Fibroblast of skin of scalp (primary cell): ENCODE measurements around the gene KCNQ1.

Experiments used
- DNase-seq: peaks from one replicate; pipeline ENCODE4 v3.0.0-alpha.2; 2013

KCNQ1 gene

DNA sequence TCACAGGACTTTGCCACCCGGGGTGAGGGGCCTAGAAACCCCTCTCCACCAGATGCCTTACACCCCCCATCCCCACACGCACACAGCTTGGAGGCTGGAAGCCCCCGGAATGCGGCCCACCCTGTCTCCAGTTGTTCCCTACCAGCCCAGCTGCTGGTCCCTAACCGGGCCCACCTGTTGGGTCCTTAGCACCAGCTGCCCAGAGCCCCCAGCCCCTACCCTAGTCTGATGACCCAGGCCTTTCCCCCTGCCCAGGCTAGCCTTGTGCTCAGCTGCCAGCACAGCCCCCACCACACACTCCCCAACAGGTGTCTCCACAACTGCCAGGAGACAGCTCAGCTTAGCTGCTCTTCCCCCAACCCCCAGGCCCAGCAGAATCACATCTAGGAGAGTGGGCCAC, 373.7 kb downstream of the KCNQ1 start:
- DNase-seq: no peak

DNA sequence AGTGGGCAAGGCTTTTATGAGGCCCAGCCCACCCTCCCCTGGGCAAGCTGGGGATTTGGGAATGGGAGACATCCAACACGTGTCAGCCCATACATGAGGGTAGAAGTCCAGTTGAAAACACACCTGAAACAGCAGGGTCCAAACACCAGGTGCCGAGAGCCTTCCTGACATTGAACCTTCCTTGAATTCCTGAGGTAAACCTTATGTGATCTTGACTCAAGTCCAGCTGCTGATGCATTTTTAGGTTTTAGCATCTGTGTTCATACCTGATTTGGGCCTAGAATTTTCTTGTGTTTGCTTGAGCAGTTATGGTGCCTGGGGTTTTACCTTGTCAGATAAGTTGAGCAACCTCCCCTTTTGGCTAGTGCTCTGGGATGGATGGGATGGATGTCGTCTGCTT, 374.5 kb downstream of the KCNQ1 start:
- DNase-seq: no peak

DNA sequence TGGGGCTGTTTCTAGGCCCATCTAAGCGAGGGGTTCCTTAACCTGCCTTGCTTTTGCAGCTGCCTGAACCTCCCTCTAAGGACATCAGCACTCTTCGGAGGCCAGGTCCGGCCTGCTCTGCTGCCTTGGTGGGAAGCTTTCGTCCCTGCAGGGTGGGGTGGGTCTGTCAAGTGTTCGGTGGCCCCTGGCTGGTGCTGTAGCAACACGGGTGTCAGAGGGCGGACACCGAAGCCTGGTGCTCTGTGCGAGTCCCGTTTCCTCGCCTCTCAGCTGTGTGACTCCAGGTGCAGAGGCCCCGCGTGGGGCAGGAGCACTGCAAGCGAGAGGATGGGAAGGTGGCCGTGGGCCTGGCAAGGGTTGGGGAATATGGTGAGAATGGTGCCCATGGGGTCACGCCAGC, 376.2 kb downstream of the KCNQ1 start:
- no peak for DNase-seq

DNA sequence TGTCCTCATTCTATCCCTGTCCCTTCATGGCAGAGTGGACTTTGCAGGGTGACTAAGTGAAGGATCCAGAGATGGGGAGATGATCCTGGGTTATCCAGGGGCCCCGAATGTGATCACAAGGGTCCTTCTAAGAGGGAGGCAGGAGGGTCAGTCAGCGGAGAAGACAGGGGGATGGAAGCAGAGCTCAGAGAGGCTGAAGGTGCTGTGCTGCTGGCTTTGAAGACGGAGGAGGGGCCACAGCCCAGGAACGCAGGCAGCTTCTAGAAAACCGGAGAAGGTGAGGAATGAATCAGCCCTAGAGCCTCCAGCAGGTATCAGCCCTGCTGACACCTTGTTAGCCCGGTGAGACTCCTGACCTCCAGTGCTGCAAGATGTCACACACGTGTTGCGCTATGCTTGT, 377.1 kb downstream of the KCNQ1 start:
- DNase-seq: no peak

DNA sequence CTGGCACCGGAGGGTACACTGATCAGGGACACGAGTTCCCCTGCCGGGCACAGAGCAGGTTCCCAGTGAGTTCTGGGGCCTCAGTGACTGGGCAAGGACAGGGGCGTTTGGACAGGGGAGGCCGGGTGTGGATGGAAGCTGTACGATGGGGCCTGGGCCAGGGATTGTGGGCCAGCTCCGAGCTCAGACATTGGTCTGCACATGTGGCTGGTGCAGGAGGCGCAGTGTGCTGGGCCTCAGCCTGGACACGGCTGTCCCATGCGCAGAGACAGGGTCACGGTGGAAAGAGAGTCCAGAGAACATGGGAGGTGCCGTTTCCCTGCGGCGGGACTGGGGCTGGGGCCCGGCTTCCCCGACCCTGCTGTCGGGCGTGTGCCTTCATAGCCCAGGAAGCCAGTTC, 380.0 kb downstream of the KCNQ1 start:
- DNase-seq: no peak

DNA sequence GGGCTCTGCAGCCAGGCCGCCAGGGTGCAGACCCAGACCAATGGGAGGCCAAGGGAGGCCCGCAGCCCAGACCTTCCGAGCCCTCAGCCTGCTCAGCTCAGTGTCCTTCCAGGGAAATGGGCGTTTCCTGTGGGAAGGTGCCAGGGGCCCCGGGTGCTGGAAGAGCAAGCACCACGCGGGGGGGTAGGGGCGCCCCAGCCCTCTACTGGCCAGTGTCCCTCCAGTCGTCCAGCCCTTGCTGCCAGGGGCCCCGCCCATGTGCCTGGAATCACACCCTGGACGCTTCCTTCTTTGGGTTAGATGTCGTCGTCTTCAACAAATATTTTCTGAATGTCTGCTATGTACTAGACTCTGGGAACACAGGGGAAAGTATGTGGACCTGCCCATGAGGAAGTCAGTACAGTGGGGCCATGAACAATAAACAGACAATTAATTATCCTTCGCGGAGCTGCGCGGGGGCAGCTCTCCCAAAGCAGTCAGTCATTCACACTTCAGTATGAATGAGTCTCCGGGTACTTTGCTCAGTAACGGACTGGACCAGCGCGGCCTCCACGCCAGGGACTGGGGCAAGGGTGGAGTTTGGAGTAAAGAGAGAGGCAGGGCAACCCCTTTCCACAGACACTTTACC, 380.6 kb downstream of the KCNQ1 start:
- DNase-seq: peak; percentile 86

DNA sequence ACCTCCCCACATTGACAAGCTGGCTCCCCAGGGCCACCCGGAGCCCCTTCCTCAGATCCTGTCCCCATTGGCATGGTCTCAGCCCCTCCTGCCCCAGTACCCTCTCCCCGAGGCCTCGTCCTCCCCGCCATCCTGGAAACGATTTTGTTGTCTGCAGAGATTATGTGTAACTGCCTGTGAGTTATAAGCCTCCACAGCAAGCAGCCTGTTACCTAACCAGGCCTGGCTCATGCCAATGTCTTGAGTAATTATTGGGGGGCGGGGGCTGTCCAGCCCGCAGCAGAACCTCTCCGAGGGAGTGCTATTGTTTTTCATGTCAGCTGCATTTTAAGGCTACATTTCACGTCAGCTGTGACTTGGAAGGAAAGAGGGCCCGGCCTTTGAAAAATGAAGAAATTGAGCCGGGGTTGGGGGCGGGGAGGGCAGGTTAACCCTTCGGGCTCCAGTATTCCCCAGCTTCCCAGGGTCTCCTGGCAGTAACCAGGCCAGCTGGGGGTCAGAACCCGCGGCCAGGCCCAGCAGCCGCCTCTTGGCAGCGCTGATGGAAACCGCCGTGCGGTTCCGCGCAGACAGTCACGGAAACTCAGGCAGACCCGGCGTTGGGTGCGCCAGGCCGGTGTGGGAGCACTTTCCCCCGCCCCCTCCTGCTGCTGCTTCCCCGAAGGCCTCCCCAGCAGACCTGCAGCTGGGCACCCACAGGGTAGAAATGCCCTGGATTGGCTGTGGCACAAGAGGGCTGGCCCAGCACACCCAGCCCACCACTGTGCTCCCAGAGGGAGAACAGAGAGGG, 381.3 kb downstream of the KCNQ1 start:
- DNase-seq: peak; percentile 97

DNA sequence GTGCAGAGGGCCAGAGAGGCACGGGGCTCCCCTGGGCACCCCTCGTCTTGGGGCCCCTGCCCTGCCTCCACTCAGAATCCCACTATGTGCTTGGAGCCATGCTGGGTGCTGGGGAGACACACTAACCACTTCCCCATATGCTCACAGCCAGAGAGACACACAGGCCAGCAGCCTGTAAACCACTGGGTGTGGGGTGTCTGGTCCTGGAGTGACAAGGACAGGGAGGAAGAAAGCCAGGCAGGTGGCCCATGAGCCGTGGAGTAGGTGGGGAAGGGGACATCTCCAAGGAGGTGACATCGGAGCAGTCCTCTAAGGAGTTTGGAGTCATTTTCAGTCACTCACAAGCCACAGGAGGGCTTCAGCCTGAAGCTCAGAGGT, 381.9 kb downstream of the KCNQ1 start:
- DNase-seq: no peak

DNA sequence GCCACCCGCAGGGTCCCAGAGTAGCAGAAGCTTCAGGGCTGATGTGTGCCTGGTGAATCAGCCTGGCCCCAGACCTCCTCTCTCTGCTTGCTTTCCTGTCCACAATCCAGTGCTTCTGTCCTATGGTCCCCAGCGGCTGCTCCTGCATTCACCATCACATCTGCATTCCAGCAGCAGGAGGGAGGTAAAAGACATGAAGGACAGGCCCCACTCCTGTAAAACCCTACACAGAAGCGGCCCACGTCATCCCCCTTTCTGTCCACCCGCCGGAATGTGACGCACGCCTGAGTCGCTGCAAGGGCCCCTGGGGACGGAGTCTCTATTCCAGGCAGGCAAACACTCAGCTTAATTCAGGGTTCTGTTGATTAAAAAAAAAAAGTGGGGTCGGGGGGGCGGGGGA, 382.4 kb downstream of the KCNQ1 start:
- peak; percentile 37 for DNase-seq

DNA sequence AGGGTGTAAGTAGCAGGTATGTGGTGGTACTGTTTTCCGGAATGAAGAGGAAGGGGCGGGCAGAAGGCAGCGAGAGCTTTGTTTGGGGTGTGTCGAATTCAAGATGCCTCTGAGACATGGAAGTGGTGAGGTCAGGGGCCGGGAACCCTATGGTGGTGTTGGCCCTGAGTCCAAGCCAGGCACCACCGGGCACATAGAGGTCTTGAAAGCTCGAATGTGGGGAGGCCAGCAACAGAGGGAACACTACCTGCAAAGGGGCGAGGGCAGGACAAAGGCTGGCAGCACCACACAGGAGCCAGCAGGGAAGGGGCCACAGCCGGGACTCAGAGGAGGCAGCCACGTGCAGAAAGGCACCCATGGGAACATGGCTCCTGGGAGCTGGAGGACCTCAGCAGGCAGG, 383.0 kb downstream of the KCNQ1 start:
- DNase-seq: no peak

DNA sequence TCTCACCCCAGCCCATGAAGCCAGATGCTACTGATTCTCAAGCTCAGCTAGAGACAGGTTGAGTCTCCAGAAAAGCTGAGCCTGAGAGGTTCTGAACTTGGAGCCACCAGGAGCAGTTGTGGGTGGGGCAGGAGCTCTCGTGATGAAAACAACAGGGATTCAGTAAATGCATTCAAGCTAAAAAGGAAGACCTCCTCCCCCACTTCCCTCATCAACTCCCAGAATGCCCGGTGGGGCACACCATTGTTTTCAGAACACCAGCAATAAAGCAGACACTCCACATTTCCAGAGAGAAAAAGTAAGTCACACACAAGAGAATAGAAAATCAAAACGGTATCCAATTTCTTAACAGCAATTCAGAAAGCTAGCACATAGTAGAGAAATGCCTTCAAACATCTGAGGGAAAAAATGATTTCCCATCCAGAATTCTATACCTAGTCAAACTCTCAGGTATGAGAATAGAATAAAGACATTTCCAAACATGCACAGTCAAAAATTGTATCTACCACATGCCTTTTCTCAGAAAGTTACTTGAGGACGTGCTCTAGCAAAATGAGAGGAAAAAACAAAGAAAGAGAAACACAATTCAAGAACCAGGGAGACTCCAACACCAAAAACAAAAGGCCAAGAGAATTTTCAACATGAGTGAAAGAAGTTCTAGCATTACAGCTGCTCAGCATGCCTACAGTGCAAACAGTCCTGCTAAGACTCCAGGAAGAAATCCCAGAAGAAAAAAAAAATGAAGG, 383.9 kb downstream of the KCNQ1 start:
- DNase-seq: no peak

DNA sequence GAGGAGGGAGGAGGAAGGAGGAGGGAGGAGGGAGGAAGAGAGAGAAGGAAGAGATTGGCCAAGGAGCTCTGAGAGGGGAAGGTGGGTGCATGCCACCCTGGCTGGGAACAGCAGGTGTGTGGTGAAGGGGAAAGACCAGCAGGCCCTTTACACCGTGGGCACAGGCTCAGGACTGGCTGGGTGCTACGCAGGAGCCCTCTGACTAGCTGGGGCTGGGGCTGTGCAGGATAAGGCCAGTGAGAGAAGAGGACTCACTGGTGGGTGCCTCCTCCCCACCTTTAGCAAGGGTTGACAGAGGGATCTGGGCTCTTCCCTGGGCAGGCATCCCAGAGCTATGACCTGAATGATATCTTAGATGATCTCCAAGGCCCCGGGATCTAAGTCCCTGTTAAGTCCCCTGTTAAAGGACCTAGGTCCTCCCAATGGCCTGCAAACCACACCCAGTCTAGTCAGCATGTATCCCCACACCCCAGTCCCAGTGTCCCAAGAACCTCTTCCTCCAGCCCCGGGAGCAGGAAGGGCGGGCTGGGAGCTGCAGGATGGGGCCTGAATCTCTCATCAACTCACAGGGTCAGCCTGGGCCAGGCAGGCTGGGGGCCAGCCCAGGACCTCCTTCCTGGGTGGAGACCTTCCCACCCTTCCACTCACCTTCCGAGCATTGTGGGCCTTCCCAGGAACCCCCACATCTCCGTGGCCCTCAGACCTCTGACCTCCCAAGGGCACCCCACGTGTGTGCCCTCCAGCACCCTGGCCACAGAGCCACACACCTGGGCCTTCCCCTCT, 385.4 kb downstream of the KCNQ1 start:
- no peak for DNase-seq

DNA sequence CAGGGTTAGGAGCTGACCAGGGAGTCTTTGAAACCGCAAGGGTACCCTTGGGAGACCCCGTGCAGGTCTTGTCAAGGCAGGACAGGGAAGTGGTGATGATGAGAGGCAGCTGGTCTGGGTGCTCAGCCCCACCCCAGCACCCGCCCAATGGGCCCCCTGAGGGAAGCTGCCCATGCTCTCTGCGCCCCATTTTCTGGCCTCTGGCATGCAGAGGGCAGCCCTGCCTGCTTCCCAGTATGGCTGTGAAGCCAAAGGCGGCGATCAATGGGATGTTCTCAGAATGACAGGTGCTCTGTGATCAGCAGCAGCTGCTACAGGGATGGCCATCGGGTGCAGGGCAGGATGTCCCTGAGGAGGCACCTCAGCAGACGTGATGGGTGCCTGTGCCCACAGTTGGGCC, 386.1 kb downstream of the KCNQ1 start:
- DNase-seq: no peak

DNA sequence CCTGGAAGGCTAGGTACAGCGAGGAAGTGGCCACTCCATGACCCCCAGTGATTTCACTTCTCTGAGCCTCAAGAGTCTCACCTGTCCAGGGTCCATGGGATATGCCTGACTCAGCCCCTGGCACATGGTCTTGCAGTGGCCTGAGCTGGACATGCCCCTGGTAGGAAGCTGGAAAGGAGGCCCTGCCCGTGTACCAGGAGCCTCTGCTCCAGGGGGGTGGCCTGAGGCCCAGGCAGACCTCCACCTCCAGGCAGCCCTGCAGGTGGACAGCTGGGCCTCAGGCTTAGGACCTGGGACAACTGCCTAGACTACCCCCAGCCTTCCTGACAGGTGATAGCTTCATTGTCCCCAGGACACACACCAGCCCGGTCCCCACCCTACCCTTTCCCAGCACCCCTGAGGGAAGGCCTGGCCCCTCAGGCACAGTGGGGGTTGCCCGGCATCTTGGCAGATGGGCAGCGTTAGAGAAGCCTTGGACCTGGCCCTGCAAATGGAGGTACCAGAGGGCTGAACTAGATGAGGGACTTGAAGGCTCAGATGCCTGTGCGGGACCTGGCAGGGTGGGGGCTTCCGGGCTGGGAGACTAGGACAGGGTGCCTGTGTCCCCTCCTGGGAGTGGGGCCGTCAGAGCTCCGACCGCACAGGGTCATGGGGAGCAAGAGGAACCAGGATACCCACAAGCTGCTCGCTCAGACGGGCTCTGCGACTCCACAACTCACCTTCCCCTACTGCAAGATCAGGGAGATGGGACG, 387.1 kb downstream of the KCNQ1 start:
- DNase-seq: no peak

DNA sequence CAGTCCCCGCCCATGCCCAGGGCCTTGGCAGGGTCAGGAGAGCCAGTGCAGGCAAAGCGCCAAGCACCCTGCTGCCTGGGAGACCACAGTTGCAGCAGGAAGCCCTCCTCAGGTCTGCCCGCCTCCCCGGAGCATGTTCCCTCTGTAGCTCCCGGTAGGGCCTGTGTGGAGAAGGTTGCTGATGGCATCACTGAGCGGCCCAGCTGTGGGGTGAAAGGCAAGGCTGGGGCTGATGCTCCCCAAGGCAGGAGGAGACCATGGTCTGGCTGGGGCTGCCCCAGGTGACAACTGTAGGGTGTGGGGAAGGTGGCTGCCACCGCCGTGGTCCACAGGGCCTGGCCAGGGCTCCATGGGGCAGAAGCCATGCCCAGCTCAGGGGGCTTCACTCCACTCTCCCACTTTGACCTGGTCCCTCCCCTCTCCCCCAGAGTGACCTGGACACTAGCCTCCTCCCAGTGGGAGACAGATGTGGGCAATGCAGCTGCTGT, 387.8 kb downstream of the KCNQ1 start:
- no peak for DNase-seq

DNA sequence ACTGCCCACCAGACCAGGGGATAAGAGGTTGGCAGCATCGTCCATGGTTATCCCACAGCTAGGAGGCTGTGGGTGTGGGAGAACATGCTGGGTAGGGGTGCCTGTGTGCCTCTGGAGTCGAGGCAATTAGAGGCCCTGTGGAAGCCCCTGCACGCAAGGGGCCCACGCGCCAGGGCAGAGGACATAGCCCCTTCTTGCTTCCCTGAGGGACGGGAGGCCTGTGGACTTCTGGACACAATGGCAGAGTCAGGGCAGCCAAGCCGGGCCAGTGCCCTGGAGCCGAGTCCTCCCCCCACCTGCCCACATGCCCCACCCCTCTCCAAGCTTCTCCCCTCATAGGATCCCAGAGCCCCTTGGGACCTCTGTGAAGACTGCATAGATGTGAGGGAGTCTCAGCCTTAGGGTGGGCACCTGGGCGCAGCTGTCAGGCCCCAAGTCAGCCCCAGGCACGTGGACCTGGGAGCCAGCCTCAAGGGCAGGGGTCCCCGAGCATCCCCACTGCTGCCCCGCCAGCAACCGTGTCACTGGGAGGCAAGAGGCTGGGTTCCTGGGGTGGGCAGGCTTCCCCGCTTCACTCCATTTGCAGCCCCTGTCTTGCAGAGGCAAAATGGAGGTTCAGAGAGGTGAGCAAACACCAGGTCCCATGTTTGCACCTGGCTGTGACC, 388.4 kb downstream of the KCNQ1 start:
- DNase-seq: no peak

DNA sequence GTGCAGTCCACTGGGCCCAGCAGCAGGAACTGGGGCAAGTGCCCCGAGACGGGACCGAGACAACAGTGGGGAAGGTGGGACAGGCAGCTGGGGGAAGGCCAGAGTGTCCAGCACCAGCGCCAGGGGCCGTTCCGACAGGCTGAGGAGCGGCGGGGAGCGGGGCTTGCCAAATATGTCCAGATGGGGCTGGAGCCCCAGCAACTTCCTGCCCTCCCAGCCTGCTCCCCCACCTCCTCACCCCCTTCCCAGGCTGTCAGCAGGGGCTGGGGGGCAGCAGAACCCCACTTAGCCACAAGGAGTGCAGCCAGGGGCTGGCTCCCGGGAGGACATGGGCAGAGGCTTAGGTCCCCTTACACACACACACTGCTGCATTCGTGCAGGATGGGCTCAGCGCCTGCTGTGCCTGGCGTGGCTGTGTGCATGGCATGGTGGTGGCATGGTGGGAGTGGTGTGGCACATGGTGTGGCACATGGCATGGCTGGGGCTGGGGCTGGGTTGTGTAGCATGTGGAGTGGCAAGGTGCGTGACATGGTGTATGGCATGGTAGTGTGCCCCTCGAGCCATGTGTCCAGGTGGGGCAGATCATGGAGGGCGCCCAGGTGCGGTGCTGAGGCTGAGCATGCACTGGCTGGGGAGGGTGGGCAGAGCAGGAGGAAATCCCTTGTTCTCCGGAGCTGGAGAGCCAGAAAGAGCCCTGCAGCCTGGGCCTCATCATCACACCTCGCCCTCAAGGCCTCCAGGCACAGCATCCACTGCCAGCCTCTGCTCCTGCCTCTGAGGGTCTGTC, 389.1 kb downstream of the KCNQ1 start:
- no peak for DNase-seq

DNA sequence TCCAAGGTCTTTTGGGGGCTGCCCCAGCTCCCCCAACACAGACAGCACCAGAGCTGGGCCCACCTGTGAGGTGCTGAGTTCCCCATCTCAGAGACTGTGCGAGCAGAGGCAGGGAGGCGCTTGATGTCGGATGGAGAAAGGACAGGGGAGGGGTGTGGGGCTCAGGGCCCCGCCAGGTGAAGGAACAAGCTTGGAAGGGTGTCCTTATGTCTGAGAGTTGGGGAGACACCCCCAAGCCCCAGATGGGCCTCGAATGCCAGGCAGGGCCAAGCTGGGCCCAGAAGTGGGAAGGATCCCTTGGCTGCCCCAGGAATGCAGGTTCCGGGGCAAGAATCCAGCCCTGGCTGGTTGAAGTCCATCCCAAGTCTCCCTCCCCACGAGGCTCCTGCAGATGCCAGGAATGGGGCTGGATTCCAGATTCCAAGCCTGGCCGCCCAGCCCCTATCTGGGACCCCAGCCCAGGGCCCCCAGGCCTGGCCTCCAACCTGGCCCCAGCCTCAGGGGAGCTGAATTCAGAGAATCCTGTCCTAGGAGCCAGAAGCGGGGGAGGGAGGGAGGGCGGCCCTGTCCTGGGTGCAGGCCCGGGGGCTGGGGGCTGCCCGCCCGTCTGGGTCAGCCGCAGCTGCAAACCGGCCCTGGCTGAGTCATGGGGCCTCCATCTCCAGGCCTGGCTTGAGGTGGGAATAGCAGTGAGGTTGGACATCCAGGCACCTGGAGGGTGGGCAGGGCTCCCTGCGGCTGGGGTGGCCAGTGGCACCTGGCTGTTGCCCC, 389.9 kb downstream of the KCNQ1 start:
- no peak for DNase-seq

DNA sequence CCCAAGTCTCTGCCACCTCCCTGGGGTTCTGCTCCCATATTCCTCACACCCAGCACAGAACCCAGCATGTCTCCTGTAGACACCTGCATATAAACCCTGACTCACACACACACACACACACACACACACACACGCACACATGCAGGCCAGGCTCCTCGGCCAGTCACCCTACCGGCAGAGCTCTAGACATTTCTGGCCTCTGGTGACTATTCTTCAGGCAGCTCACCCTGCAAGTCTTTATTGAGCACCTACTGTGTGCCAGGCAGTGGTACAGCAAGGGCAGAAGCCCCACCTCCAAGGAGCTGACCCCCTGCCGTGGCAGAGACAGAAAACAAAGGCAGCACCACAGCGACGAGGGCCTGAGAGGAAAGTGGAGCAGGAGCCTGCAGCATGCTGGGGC, 390.5 kb downstream of the KCNQ1 start:
- no peak for DNase-seq

DNA sequence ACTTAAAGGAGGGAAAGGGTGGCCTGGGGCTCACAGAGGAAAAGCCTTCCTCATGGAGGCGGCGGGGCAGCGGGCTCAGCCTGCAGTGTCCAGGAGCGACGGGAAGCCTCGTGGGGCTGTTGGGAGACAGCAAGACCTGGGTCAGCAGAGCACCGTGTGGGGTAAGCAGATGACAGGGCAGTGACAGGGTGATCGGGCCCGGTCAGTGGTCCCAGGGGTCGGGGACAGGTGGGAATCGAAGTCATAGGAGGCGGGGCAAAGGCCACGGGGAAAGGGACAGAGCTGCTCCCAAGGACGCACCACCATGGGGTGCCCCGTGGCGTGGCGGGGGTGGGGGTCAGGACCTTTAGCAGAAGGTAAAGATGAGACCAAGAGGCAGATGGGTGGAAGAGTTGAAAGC, 390.9 kb downstream of the KCNQ1 start:
- no peak for DNase-seq
